ENCODE results near the gene POU2AF1.

Gene POU2AF1

GRCh38 chr11:111336062-111336461, 43.0 kb downstream of the POU2AF1 start:
- DNase-seq (ENCODE audit: low read depth): no peak
- Histone ChIP-seq H3K4me3 (ENCODE audit: low read length) (no peak overlapping the region), H3K4me1 (ENCODE audit: control insufficient read depth, insufficient read depth, low read length) (peaks cover 37% of the 10 kb centered on the region), H3K27me3 (replicated peaks; ENCODE audit: control insufficient read depth, insufficient read depth, low read length) (peaks cover 5% of the 10 kb centered on the region), H3K9ac (ENCODE audit: low read length) (no peak overlapping the region), H3K9me3 (ENCODE audit: control insufficient read depth, low read length) (peaks cover 9% of the 10 kb centered on the region), H3K36me3 (ENCODE audit: control insufficient read depth, insufficient read depth, low read length, severe bottlenecking) (no peaks in the 10 kb centered on the region)

GRCh38 chr11:111335549-111335948, 43.5 kb downstream of the POU2AF1 start:
- peak; percentile 41 for DNase-seq (ENCODE audit: low read depth)

GRCh38 chr11:111334532-111335502, 44.3 kb downstream of the POU2AF1 start:
- Histone ChIP-seq H3K36me3 (ENCODE audit: control insufficient read depth, insufficient read depth, low read length, severe bottlenecking) (no peaks in the 10 kb centered on the region), H3K27me3 (replicated peaks; ENCODE audit: control insufficient read depth, insufficient read depth, low read length) (peaks cover 5% of the 10 kb centered on the region), H3K9me3 (ENCODE audit: control insufficient read depth, low read length) (peaks cover 3% of the 10 kb centered on the region), H3K9ac (ENCODE audit: low read length) (no peak overlapping the region), H3K4me1 (ENCODE audit: control insufficient read depth, insufficient read depth, low read length) (peaks cover 46% of the 10 kb centered on the region), H3K4me3 (ENCODE audit: low read length) (no peak overlapping the region)
- no peak for DNase-seq (ENCODE audit: low read depth)

More at GRCh38 chr11:111335549-111335948, 43.5 kb downstream of the POU2AF1 start:
- Histone ChIP-seq H3K27me3 (replicated peaks; ENCODE audit: control insufficient read depth, insufficient read depth, low read length) (peaks cover 5% of the 10 kb centered on the region), H3K36me3 (ENCODE audit: control insufficient read depth, insufficient read depth, low read length, severe bottlenecking) (no peaks in the 10 kb centered on the region), H3K9ac (ENCODE audit: low read length) (no peak overlapping the region), H3K4me3 (ENCODE audit: low read length) (no peak overlapping the region), H3K4me1 (ENCODE audit: control insufficient read depth, insufficient read depth, low read length) (peaks cover 39% of the 10 kb centered on the region), H3K9me3 (ENCODE audit: control insufficient read depth, low read length) (peaks cover 9% of the 10 kb centered on the region)

- Histone ChIP-seq H3K9me3 (ENCODE audit: control insufficient read depth, low read length) (no peaks in the 10 kb centered on the region), H3K4me1 (ENCODE audit: control insufficient read depth, insufficient read depth, low read length) (peaks cover 60% of the 10 kb centered on the region), H3K4me3 (ENCODE audit: low read length) (no peak overlapping the region), H3K9ac (ENCODE audit: low read length) (no peak overlapping the region), H3K27me3 (replicated peaks; ENCODE audit: control insufficient read depth, insufficient read depth, low read length) (peaks cover 5% of the 10 kb centered on the region), H3K36me3 (ENCODE audit: control insufficient read depth, insufficient read depth, low read length, severe bottlenecking) (no peaks in the 10 kb centered on the region)
- peak; percentile 67 for DNase-seq (ENCODE audit: low read depth)
Measured at GRCh38 chr11:111331711-111332479, 47.2 kb downstream of the POU2AF1 start.

GRCh38 chr11:111330234-111330893, 48.7 kb downstream of the POU2AF1 start:
- Histone ChIP-seq H3K9me3 (ENCODE audit: control insufficient read depth, low read length) (no peaks in the 10 kb centered on the region), H3K4me1 (ENCODE audit: control insufficient read depth, insufficient read depth, low read length) (peaks cover 45% of the 10 kb centered on the region), H3K27me3 (replicated peaks; ENCODE audit: control insufficient read depth, insufficient read depth, low read length) (peaks cover under 1% of the 10 kb centered on the region), H3K36me3 (ENCODE audit: control insufficient read depth, insufficient read depth, low read length, severe bottlenecking) (no peaks in the 10 kb centered on the region), H3K9ac (ENCODE audit: low read length) (no peak overlapping the region), H3K4me3 (ENCODE audit: low read length) (no peak overlapping the region)
- DNase-seq (ENCODE audit: low read depth): no peak

GRCh38 chr11:111329306-111330204, 49.5 kb downstream of the POU2AF1 start:
- H3K27me3 ChIP-seq (replicated peaks; ENCODE audit: control insufficient read depth, insufficient read depth, low read length): no peaks in the 10 kb centered on the region
- H3K9ac ChIP-seq (ENCODE audit: low read length): no peak overlapping the region
- peaks cover 50% of the 10 kb centered on the region for H3K4me1 ChIP-seq (ENCODE audit: control insufficient read depth, insufficient read depth, low read length)
- no peaks in the 10 kb centered on the region for H3K36me3 ChIP-seq (ENCODE audit: control insufficient read depth, insufficient read depth, low read length, severe bottlenecking)
- H3K9me3 ChIP-seq (ENCODE audit: control insufficient read depth, low read length): no peaks in the 10 kb centered on the region
- no peak overlapping the region for H3K4me3 ChIP-seq (ENCODE audit: low read length)
- DNase-seq (ENCODE audit: low read depth): no peak

- Histone ChIP-seq H3K9ac (ENCODE audit: low read length) (no peak overlapping the region), H3K36me3 (ENCODE audit: control insufficient read depth, insufficient read depth, low read length, severe bottlenecking) (no peaks in the 10 kb centered on the region), H3K9me3 (ENCODE audit: control insufficient read depth, low read length) (no peaks in the 10 kb centered on the region), H3K27me3 (replicated peaks; ENCODE audit: control insufficient read depth, insufficient read depth, low read length) (no peaks in the 10 kb centered on the region), H3K4me3 (ENCODE audit: low read length) (no peak overlapping the region), H3K4me1 (ENCODE audit: control insufficient read depth, insufficient read depth, low read length) (peaks cover 56% of the 10 kb centered on the region)
- no peak for DNase-seq (ENCODE audit: low read depth)
Measured at GRCh38 chr11:111327908-111328624, 51.0 kb downstream of the POU2AF1 start.

- Histone ChIP-seq H3K27me3 (replicated peaks; ENCODE audit: control insufficient read depth, insufficient read depth, low read length) (peaks cover 3% of the 10 kb centered on the region), H3K9ac (ENCODE audit: low read length) (no peak overlapping the region), H3K9me3 (ENCODE audit: control insufficient read depth, low read length) (no peaks in the 10 kb centered on the region), H3K36me3 (ENCODE audit: control insufficient read depth, insufficient read depth, low read length, severe bottlenecking) (no peaks in the 10 kb centered on the region), H3K4me3 (ENCODE audit: low read length) (no peak overlapping the region), H3K4me1 (ENCODE audit: control insufficient read depth, insufficient read depth, low read length) (peaks cover 48% of the 10 kb centered on the region)
- DNase-seq (ENCODE audit: low read depth): no peak
Measured at GRCh38 chr11:111326824-111327223, 52.3 kb downstream of the POU2AF1 start.

- no peaks in the 10 kb centered on the region for H3K9me3 ChIP-seq (ENCODE audit: control insufficient read depth, low read length)
- H3K27me3 ChIP-seq (replicated peaks; ENCODE audit: control insufficient read depth, insufficient read depth, low read length): peaks cover 16% of the 10 kb centered on the region
- no peak overlapping the region for H3K4me3 ChIP-seq (ENCODE audit: low read length)
- H3K4me1 ChIP-seq (ENCODE audit: control insufficient read depth, insufficient read depth, low read length): peaks cover 37% of the 10 kb centered on the region
- no peak overlapping the region for H3K9ac ChIP-seq (ENCODE audit: low read length)
- no peaks in the 10 kb centered on the region for H3K36me3 ChIP-seq (ENCODE audit: control insufficient read depth, insufficient read depth, low read length, severe bottlenecking)
- no peak for DNase-seq (ENCODE audit: low read depth)
Measured at GRCh38 chr11:111325259-111325658, 53.8 kb downstream of the POU2AF1 start.

GRCh38 chr11:111324277-111324720, 54.8 kb downstream of the POU2AF1 start:
- H3K27me3 ChIP-seq (replicated peaks; ENCODE audit: control insufficient read depth, insufficient read depth, low read length): peaks cover 17% of the 10 kb centered on the region
- no peaks in the 10 kb centered on the region for H3K9me3 ChIP-seq (ENCODE audit: control insufficient read depth, low read length)
- H3K4me1 ChIP-seq (ENCODE audit: control insufficient read depth, insufficient read depth, low read length): peaks cover 27% of the 10 kb centered on the region
- H3K36me3 ChIP-seq (ENCODE audit: control insufficient read depth, insufficient read depth, low read length, severe bottlenecking): no peaks in the 10 kb centered on the region
- H3K9ac ChIP-seq (ENCODE audit: low read length): peak overlapping the region; percentile 52
- peak overlapping the region; percentile 43 for H3K4me3 ChIP-seq (ENCODE audit: low read length)
- DNase-seq (ENCODE audit: low read depth): peak; percentile 86
